Loucy (cell line): ENCODE measurements around the gene ACTRT2.

Experiments used
- CTCF ChIP-seq: fragments of 200-600 bp; sonication (generic); conservative IDR thresholded peaks from 2 replicates; pipeline ENCODE4 v1.5.1; 2014; ENCODE audit warnings: mild to moderate bottlenecking, antibody characterized with exemption, low read length
- EZH2phosphoT487 ChIP-seq: fragments of 200-600 bp; IDR thresholded peaks from 2 replicates; pipeline ENCODE4 v1.6.1; 2018; ENCODE audit warnings: antibody characterized with exemption, mild to moderate bottlenecking, moderate library complexity, borderline replicate concordance

- TF ChIP-seq CTCF, result no peak
- TF ChIP-seq EZH2phosphoT487, result no peak
Observed at GRCh38 chr1:3036447-3037280, 15.4 kb downstream of the ACTRT2 start.
